ENCODE data around the gene ZNF581. TPM values are rescaled to one million over a fixed set of nuclear protein-coding genes. Genes with fewer than 3 reads are reported as not detected.

Gene ZNF581
- polyA plus RNA-seq, 3 donors = 25.1 to 31.6 (median 29.4) TPM

GRCh38 chr19:55670280-55671053 is 27.0 kb downstream of the ZNF581 start:
- Mint-ChIP-seq H3K9me3 (peaks cover 0 to 2% (median 0%) of the 10 kb centered on the region in 7 donors), H3K27ac (peak overlapping the region in 5 of 7 donors; percentile 11 to 68 (median 48)), H3K36me3 (peaks cover 68 to 86% of the 10 kb centered on the region in 2 donors), H3K27me3 (ENCODE audit: low read depth in 3 of 3) (no peaks in the 10 kb centered on the region), H3K4me1 (peaks cover 12% of the 10 kb centered on the region), H3K4me3 (no peak overlapping the region)
- Histone ChIP-seq H3K4me1 (ENCODE audit: control insufficient read depth in 1 of 2, insufficient read depth in 2 of 2, low read length in 2 of 2) (peaks cover 5 to 7% of the 10 kb centered on the region in 2 donors), H3K36me3 (replicated peaks in 1 of 2; ENCODE audit: control insufficient read depth in 1 of 2, insufficient read depth in 2 of 2, low read length in 2 of 2) (peaks cover 62 to 77% of the 10 kb centered on the region in 2 donors), H2AFZ (ENCODE audit: insufficient read depth, low read depth, low read length, poor library complexity, severe bottlenecking) (no peak overlapping the region), H4K20me1 (ENCODE audit: insufficient read depth, low read length) (peaks cover 91% of the 10 kb centered on the region), H3K9ac (ENCODE audit: insufficient read depth, low read length, poor library complexity, severe bottlenecking) (no peak overlapping the region), H3K79me2 (ENCODE audit: insufficient read depth, low read length) (peaks cover 87% of the 10 kb centered on the region), H3K4me3 (replicated peaks in 1 of 3; ENCODE audit: low read depth in 2 of 3, low read length in 3 of 3) (no peak overlapping the region), H3K27me3 (ENCODE audit: control insufficient read depth in 2 of 2, insufficient read depth in 2 of 2, low read length in 2 of 2) (no peaks in the 10 kb centered on the region), H3K27ac (ENCODE audit: low read depth in 1 of 2, low read length in 2 of 2) (peak overlapping the region in 1 of 2 donors; percentile 14), H3K9me3 (replicated peaks in 1 of 2; ENCODE audit: control insufficient read depth in 1 of 2, insufficient read depth in 1 of 2, low read length in 2 of 2) (no peaks in the 10 kb centered on the region), H3K4me2 (replicated peaks; ENCODE audit: extremely low read depth, low read length, poor library complexity, severe bottlenecking) (no peak overlapping the region)
- intact Hi-C loops (cut with micrococcal nuclease) = loop anchor here in 1 of 2 donors (2.0 kb wide), 1 partner anchor 14 kb away; no protein-coding TSS in a partner anchor
- peak in 2 of 3 donors; percentile 14 to 47 for DNase-seq
- TF ChIP-seq CTCF (IDR thresholded peaks at IDR 0.05) = no peak
- 94% methylated on average over 22 of the region's 23 CpGs for WGBS (ENCODE audit: insufficient coverage)

GRCh38 chr19:55671054-55671378 is 27.6 kb downstream of the ZNF581 start:
- DNase-seq = no peak
- Mint-ChIP-seq H3K9me3 (peaks cover 0 to 2% (median 0%) of the 10 kb centered on the region in 7 donors), H3K4me1 (peaks cover 18% of the 10 kb centered on the region), H3K27me3 (ENCODE audit: low read depth in 3 of 3) (no peaks in the 10 kb centered on the region), H3K36me3 (peaks cover 64 to 81% of the 10 kb centered on the region in 2 donors), H3K27ac (peak overlapping the region in 6 of 7 donors; percentile 9 to 68 (median 50)), H3K4me3 (no peak overlapping the region)
- H3K4me1 ChIP-seq (ENCODE audit: control insufficient read depth in 1 of 2, insufficient read depth in 2 of 2, low read length in 2 of 2) = peaks cover 11% of the 10 kb centered on the region in 2 donors
- no peak overlapping the region for H3K9ac ChIP-seq (ENCODE audit: insufficient read depth, low read length, poor library complexity, severe bottlenecking)
- intact Hi-C loops (cut with micrococcal nuclease) = loop anchor here in 1 of 2 donors (2.0 kb wide), 1 partner anchor 14 kb away; no protein-coding TSS in a partner anchor
- H3K27ac ChIP-seq (ENCODE audit: low read depth in 1 of 2, low read length in 2 of 2) = peak overlapping the region in 1 of 2 donors; percentile 14
- H3K4me3 ChIP-seq (replicated peaks in 1 of 3; ENCODE audit: low read depth in 2 of 3, low read length in 3 of 3) = no peak overlapping the region
- H3K27me3 ChIP-seq (ENCODE audit: control insufficient read depth in 2 of 2, insufficient read depth in 2 of 2, low read length in 2 of 2) = no peaks in the 10 kb centered on the region
- no peak overlapping the region for H2AFZ ChIP-seq (ENCODE audit: insufficient read depth, low read depth, low read length, poor library complexity, severe bottlenecking)
- no peak for TF ChIP-seq CTCF (IDR thresholded peaks at IDR 0.05)
- peaks cover 89% of the 10 kb centered on the region for H4K20me1 ChIP-seq (ENCODE audit: insufficient read depth, low read length)
- peaks cover 87% of the 10 kb centered on the region for H3K79me2 ChIP-seq (ENCODE audit: insufficient read depth, low read length)
- 75% methylated on average over 2 of the region's 2 CpGs for WGBS (ENCODE audit: insufficient coverage)
- H3K4me2 ChIP-seq (replicated peaks; ENCODE audit: extremely low read depth, low read length, poor library complexity, severe bottlenecking) = no peak overlapping the region
- no peaks in the 10 kb centered on the region for H3K9me3 ChIP-seq (replicated peaks in 1 of 2; ENCODE audit: control insufficient read depth in 1 of 2, insufficient read depth in 1 of 2, low read length in 2 of 2)
- H3K36me3 ChIP-seq (replicated peaks in 1 of 2; ENCODE audit: control insufficient read depth in 1 of 2, insufficient read depth in 2 of 2, low read length in 2 of 2) = peaks cover 58 to 71% of the 10 kb centered on the region in 2 donors

Data from CD14-positive monocyte (primary cell).